GM18873 (cell line): ENCODE data around the gene STX1B.
"Not testable (repeated sequence)": the region's sequence is repeated elsewhere in the genome, so short reads cannot be mapped to it uniquely, and the experiment has no call there.

Source experiments
- ATAC-seq: cut with Tn5 transposase; IDR thresholded peaks from one replicate; pipeline ENCODE4 v1.9.1; 2021; ENCODE audit warnings: mild to moderate bottlenecking, moderate library complexity, moderate number of reproducible peaks; ENCODE audit not compliant: unreplicated experiment, low FRiP score

STX1B gene

DNA sequence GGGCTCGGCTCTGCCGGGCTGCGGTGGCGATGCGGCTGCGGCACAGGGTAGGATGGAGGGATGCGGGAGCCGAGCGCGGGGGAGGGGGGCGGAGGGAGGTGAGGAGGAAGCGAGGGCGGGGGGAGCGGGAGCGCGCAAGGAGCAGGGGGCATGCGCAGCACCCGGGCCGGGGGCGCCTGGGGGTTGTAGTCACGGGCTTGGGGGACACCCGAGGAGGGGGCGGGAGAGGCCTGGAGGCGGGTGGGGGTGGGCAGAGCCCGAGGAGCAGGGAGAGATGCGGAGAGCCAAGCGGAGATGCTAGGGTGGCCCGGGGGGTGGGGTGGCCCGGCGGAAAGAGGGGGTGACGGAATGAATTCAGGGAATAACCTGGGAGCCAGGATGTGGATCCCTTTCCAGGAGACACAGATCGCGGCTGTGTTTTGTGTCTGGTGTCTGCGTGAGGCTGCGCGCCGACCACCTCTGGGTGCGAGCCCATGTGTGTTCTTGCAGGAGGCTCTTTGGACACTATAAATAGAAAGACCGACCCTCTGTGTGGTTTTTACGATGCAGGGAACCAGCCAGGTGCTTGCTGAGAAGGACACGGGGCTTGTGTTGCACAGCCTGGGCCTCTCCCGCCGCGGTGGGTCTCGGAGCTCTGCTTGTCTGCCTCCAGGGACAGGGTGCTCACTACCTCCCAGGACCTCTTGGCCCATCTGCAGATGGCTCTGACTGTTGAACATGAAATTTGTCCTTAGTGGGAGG lies at the start of gene STX1B:
Gene STX1B (minus strand): TSS at position 54 of the 741 bp plus-strand sequence. CDS start 242 bp downstream, outside the sequence.
- ATAC-seq, result no peak

GRCh38 chr16:31055613-31056012 lies 45.2 kb upstream of the STX1B start:
- ATAC-seq, result no peak

GRCh38 chr16:31052114-31052513 lies 41.7 kb upstream of the STX1B start:
- no peak for ATAC-seq

DNA sequence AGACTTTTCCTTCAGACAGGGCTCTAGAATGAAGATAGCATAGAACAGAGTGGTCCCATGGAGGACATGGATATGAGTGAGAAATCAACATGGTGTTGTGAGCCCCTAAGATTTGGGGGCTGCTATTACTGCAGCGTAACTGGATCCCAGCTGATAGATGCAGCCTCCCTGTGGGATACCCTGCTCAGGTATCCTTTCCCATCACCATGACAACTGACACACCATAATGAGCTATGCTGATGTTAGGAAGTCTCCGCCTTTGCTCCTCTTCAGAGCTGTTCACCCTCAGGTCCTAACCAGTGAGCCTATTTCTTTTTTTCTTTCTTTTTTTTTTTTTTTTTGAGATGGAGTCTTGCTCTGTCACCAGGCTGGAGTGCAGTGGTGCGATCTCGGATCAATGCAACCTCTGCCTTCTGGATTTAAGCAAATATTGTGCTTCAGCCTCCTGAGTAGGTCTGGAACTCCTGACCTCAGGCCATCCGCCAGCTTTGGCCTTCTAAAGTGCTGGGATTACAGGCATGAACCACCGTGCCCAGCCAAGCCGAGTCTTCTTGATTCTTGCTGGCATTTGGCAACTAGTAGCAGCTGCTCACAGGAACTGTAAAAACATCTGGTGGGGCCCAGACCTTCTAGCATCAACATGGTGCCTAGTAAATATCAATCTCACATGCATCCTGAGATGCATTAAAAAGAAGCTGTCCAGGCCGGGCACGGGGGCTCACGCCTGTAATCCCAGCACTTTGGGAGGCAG lies 40.0 kb upstream of the STX1B start:
- no peak for ATAC-seq

DNA sequence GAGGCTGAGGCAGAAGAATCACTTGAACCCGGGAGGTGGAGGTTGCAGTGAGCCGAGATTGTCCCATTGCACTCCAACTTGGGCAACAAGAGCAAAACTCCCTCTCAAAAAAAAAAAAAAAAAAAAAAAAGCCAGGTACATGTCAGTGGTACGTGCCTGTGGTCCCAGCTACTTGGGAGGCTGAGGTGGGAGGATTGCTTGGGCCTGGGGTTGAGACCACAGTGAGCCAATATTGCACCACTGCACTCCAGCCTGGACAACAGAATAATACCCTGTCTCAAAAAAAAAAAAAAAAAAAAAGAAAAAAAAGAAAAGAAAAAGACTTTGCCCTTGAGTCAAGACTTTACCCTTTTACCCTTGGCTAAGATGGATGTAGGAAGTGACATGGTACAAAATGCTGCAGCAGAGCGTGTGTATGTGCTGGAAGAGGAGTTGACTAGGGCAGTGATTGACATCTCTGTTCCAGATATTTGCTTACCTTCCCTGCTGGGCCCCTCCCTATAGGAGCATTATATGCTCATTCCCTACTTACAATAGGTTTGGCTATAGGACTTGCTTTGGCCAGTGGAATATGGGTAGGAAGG lies 33.6 kb upstream of the STX1B start:
- ATAC-seq, result no peak

GRCh38 chr16:31043352-31043751 lies 32.9 kb upstream of the STX1B start:
- no peak for ATAC-seq

DNA sequence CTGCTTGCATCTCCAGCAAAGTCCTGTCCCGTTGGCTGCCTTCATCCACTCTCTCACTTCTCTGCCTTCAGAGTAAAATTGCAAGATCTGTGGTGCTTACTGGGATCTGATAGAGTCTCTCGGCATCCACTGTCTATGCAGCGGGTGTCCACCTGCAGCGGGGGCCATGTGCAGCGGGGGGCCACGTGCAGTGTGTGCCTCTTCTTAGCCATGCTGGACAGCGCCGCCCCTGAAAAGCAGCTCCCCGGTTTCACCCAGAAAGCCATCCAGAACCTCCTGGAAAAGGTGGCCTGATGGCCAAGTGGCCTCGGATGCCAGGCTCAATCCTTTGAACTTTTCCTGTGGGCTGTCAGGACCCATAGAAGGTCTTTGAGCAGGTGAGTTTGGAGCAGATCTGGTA lies 32.4 kb upstream of the STX1B start:
- ATAC-seq, result no peak

DNA sequence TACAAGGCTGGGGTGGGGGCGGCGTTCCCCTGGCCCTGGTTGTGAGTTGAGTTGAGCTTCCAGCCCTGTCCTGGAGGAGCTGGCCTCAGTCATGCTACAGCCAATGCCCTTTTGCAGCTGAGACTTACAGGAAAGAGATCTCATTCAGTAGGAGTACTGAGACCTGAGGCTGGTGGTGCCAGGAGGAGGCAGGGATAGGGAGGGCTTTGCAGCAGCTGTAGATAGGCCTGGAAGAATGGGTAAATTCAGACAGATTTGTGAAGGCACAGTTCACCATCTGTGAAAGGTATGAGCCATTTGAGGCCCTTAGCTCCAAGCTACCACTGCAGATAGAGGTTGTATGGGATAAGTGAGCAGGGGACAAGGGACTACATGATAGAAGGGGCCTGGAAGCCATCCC lies 28.6 kb upstream of the STX1B start:
- no peak for ATAC-seq

GRCh38 chr16:31036691-31037090 lies 26.3 kb upstream of the STX1B start:
- no peak for ATAC-seq

DNA sequence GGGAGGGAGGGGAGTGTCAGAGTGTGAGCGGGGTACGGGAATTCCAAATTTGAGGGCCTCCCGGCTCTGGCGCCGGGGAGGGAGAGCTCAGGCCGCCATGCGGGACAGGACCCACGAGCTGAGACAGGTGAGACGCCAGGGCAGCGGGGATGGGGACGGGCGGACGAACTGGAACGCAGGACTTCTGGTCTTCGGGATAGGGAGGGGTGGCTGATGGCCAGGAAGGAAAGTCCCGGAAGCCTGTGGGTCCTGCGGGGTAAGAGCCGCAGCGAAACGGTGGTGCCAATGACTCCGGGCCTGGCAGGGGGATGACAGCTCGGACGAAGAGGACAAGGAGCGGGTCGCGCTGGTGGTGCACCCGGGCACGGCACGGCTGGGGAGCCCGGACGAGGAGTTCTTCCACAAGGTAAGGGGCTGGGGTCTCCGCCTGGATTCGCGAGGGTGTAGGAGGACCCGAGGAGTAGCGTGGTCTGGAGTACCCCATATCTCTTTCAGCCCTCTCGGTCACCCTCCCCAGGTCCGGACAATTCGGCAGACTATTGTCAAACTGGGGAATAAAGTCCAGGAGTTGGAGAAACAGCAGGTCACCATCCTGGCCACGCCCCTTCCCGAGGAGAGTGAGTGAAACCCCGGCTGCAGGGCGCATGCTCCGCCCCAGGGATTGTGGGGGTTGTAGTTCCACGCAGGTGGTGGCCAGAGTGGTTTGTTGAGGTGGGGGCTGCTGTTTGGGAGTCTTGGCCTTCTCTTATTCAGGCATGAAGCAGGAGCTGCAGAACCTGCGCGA lies 23.5 kb upstream of the STX1B start:
- ATAC-seq, result peak; percentile 42

- ATAC-seq, result peak; percentile 69
These were observed 22.6 kb upstream of the STX1B start, which contains the start of gene STX4 for GRCh38 chr16:31032736-31033708. TSS of gene STX4 (plus strand) at chr16:31033558. CDS start at chr16:31033806, 248 bp downstream.

GRCh38 chr16:31031276-31031675 lies 20.8 kb upstream of the STX1B start:
- ATAC-seq, result no peak

DNA sequence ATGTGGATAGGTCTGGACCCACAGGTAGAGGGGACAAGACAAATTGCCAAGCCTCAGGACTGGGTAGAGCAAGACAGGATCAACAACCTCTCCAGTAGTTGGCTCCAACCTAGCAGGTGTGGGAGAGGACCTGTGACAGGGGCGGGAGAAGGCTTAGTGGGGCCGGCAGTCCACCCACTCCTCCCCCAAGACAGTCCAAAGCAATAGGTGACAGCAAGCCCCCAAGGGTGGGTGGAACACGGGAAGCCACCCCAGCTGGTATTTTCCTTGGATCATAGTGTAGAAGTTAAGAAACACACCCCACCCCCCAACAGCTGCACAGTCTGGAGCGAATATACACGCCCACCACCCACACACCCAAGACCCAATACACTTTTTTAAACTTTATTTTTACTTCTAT lies 18.8 kb upstream of the STX1B start:
- ATAC-seq, result no peak

GRCh38 chr16:31025339-31025738 lies 14.9 kb upstream of the STX1B start:
- ATAC-seq, result no peak

- no peak for ATAC-seq
These were observed 13.3 kb upstream of the STX1B start for GRCh38 chr16:31023627-31024226.

- no peak for ATAC-seq
These were observed 12.8 kb upstream of the STX1B start for GRCh38 chr16:31023252-31023602.

DNA sequence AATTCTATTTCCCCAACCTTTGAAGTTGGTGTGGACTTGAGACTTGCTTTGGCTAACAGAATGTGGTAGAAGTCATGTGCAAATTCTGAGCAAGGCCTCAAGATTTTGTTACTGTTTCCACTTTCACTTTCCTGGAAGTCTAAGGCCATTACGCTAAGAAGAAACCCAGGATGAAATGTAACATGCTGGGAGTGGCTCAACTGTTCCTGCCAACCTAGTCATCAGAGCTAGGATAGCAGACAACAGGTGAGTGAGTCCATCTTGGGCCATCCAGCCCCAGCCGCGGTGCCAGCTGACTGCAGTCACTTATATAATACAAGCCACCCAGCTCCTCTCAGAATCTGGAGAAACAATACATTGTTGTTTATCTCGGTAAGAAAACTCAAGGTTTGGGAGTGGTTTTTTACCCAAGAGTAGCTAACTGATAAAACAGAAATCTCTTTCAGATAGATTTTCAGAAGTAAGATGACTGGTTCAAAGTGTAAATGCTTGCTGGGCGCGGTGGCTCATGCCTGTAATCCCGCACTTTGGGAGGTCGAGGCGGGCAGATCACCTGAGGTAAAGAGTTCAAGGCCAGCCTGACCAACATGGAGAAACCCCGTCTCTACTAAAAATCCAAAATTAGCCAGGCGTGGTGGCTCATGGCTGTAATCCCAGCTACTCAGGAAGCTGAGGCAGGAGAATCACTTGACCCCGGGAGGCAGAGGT lies 12.3 kb upstream of the STX1B start:
- no peak for ATAC-seq

DNA sequence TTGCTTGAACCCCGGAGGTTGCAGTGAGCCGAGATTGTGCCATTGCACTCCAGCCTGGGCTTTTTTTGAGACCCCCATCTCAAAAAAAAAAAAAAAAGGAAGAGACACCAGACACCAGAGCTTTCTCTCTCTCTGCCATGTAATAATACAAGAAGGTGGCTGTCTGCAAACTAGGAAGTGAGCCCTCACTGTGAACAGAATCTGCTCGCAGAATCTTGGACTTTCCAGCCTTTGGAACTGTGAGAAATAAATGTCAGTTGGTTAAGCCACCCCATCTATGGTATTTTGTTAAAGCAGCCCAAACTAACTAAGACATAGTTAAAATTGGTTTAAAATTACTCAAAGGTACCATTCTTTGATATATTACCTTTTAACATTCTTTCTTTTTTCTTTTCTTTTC lies 10.1 kb upstream of the STX1B start:
- ATAC-seq, result no peak

- not testable (repeated sequence) for ATAC-seq
These were observed 7.3 kb upstream of the STX1B start for GRCh38 chr16:31017756-31018155.
